ENCODE data around the gene SNED1. TPM values are rescaled to one million over a fixed set of nuclear protein-coding genes. Genes with fewer than 3 reads are reported as not detected.

SNED1 gene
- total RNA-seq, 2 donors from 2014 or later = 9.4 to 10.1 TPM

GRCh38 chr2:240988571-240989271 lies 9.7 kb upstream of the SNED1 start:
- peak; percentile 6 to 15 for DNase-seq
- no peak for ATAC-seq
- intact Hi-C loops (cut with DNase I, micrococcal nuclease) = no loop called here

- intact Hi-C loops (cut with DNase I, micrococcal nuclease) = no loop called here
- ATAC-seq (peak; percentile 48), DNase-seq (peak; percentile 17 to 64)
Observed at GRCh38 chr2:240989451-240990265, 8.8 kb upstream of the SNED1 start.

GRCh38 chr2:240990266-240990529 lies 8.2 kb upstream of the SNED1 start:
- ATAC-seq (peak; percentile 68), DNase-seq (peak in 1 of 2 donors; percentile 13)
- intact Hi-C loops (cut with DNase I, micrococcal nuclease) = no loop called here

- intact Hi-C loops (cut with DNase I, micrococcal nuclease) = no loop called here
- no peak for ATAC-seq
Observed at GRCh38 chr2:240990726-240991377, 7.6 kb upstream of the SNED1 start.

GRCh38 chr2:240991378-240992263 lies 6.8 kb upstream of the SNED1 start:
- ATAC-seq = peak; percentile 66
- DNase-seq = peak; percentile 64 to 87
- intact Hi-C loops (cut with DNase I, micrococcal nuclease) = no loop called here

More at GRCh38 chr2:240990726-240991377, 7.6 kb upstream of the SNED1 start:
- DNase-seq = peak in 1 of 2 donors; percentile 4

- DNase-seq (no peak), ATAC-seq (no peak)
- intact Hi-C loops (cut with DNase I, micrococcal nuclease) = no loop called here
Observed at GRCh38 chr2:240992572-240993291, 5.7 kb upstream of the SNED1 start.

GRCh38 chr2:240993446-240994170 lies 4.8 kb upstream of the SNED1 start:
- no peak for DNase-seq
- ATAC-seq = no peak
- intact Hi-C loops (cut with DNase I, micrococcal nuclease) = no loop called here

- ATAC-seq (no peak), DNase-seq (no peak)
- intact Hi-C loops (cut with DNase I, micrococcal nuclease) = no loop called here
Observed at GRCh38 chr2:240994171-240994896, 4.1 kb upstream of the SNED1 start.

- intact Hi-C loops (cut with DNase I, micrococcal nuclease) = no loop called here
- ATAC-seq (no peak), DNase-seq (no peak)
Observed at GRCh38 chr2:240995041-240996021, 3.1 kb upstream of the SNED1 start.

- DNase-seq = no peak
- ATAC-seq = no peak
- intact Hi-C loops (cut with DNase I, micrococcal nuclease) = no loop called here
Observed at GRCh38 chr2:240996161-240996833, 2.1 kb upstream of the SNED1 start.

GRCh38 chr2:240996834-240997140 lies 1.6 kb upstream of the SNED1 start:
- no peak for DNase-seq
- intact Hi-C loops (cut with DNase I, micrococcal nuclease) = no loop called here
- ATAC-seq = no peak

- ATAC-seq = no peak
Observed at GRCh38 chr2:240997141-240997855, 1.1 kb upstream of the SNED1 start.

GRCh38 chr2:240998706-240998994 lies 232 bp downstream of the SNED1 start:
- ATAC-seq = no peak
- intact Hi-C loops (cut with DNase I, micrococcal nuclease) = no loop called here

More at GRCh38 chr2:240997141-240997855, 1.1 kb upstream of the SNED1 start:
- no peak for DNase-seq
- intact Hi-C loops (cut with DNase I, micrococcal nuclease) = no loop called here

GRCh38 chr2:240998995-240999791 lies 775 bp downstream of the SNED1 start:
- intact Hi-C loops (cut with DNase I, micrococcal nuclease) = no loop called here
- DNase-seq = no peak
- peak; percentile 43 for ATAC-seq

More at GRCh38 chr2:240998706-240998994, 232 bp downstream of the SNED1 start:
- no peak for DNase-seq
